ENCODE measurements around the gene ADARB2.
"Not testable (repeated sequence)": the region's sequence is repeated elsewhere in the genome, so short reads cannot be mapped to it uniquely, and the experiment has no call there.

Gene ADARB2

GRCh38 chr10:1550291-1550595 lies 187.1 kb downstream of the ADARB2 start:
- no peak for DNase-seq (ENCODE audit: low read depth, low spot score)

- DNase-seq (ENCODE audit: low read depth, low spot score), result no peak
Observed at GRCh38 chr10:1549591-1550290, 187.6 kb downstream of the ADARB2 start.

- DNase-seq (ENCODE audit: low read depth, low spot score), result no peak
Observed at GRCh38 chr10:1548596-1548995, 188.7 kb downstream of the ADARB2 start.

- DNase-seq (ENCODE audit: low read depth, low spot score), result no peak
Observed at GRCh38 chr10:1548146-1548545, 189.2 kb downstream of the ADARB2 start.

GRCh38 chr10:1546431-1547110 lies 190.8 kb downstream of the ADARB2 start:
- DNase-seq (ENCODE audit: low read depth, low spot score), result no peak

GRCh38 chr10:1545524-1545923 lies 191.8 kb downstream of the ADARB2 start:
- no peak for DNase-seq (ENCODE audit: low read depth, low spot score)

- DNase-seq (ENCODE audit: low read depth, low spot score), result no peak
Observed at GRCh38 chr10:1544929-1545328, 192.4 kb downstream of the ADARB2 start.

- DNase-seq (ENCODE audit: low read depth, low spot score), result no peak
Observed at GRCh38 chr10:1544209-1544673, 193.1 kb downstream of the ADARB2 start.

- DNase-seq (ENCODE audit: low read depth, low spot score), result no peak
Observed at GRCh38 chr10:1543596-1543995, 193.7 kb downstream of the ADARB2 start.

- no peak for DNase-seq (ENCODE audit: low read depth, low spot score)
Observed at GRCh38 chr10:1542941-1543340, 194.4 kb downstream of the ADARB2 start.

- no peak for DNase-seq (ENCODE audit: low read depth, low spot score)
Observed at GRCh38 chr10:1540144-1540543, 197.2 kb downstream of the ADARB2 start.

- no peak for DNase-seq (ENCODE audit: low read depth, low spot score)
Observed at GRCh38 chr10:1539216-1539615, 198.1 kb downstream of the ADARB2 start.

GRCh38 chr10:1538531-1539061 lies 198.7 kb downstream of the ADARB2 start:
- DNase-seq (ENCODE audit: low read depth, low spot score), result no peak

GRCh38 chr10:1538121-1538520 lies 199.2 kb downstream of the ADARB2 start:
- no peak for DNase-seq (ENCODE audit: low read depth, low spot score)

- not testable (repeated sequence) for DNase-seq (ENCODE audit: low read depth, low spot score)
Observed at GRCh38 chr10:1537449-1537848, 199.9 kb downstream of the ADARB2 start.

- DNase-seq (ENCODE audit: low read depth, low spot score), result no peak
Observed at GRCh38 chr10:1536341-1536740, 201.0 kb downstream of the ADARB2 start.

- no peak for DNase-seq (ENCODE audit: low read depth, low spot score)
Observed at GRCh38 chr10:1535301-1535965, 201.9 kb downstream of the ADARB2 start.

GRCh38 chr10:1534820-1535219 lies 202.5 kb downstream of the ADARB2 start:
- no peak for DNase-seq (ENCODE audit: low read depth, low spot score)

GRCh38 chr10:1532636-1533035 lies 204.7 kb downstream of the ADARB2 start:
- no peak for DNase-seq (ENCODE audit: low read depth, low spot score)

GRCh38 chr10:1531883-1532597 lies 205.3 kb downstream of the ADARB2 start:
- no peak for DNase-seq (ENCODE audit: low read depth, low spot score)

- no peak for DNase-seq (ENCODE audit: low read depth, low spot score)
Observed at GRCh38 chr10:1530871-1531517, 206.3 kb downstream of the ADARB2 start.

All from smooth muscle cell of the brain vasculature (primary cell).